ENCODE data around the gene CYB561D2.
A peak's percentile ranks its signal among the peaks of the same experiment; 100 is the strongest.

Gene CYB561D2

DNA sequence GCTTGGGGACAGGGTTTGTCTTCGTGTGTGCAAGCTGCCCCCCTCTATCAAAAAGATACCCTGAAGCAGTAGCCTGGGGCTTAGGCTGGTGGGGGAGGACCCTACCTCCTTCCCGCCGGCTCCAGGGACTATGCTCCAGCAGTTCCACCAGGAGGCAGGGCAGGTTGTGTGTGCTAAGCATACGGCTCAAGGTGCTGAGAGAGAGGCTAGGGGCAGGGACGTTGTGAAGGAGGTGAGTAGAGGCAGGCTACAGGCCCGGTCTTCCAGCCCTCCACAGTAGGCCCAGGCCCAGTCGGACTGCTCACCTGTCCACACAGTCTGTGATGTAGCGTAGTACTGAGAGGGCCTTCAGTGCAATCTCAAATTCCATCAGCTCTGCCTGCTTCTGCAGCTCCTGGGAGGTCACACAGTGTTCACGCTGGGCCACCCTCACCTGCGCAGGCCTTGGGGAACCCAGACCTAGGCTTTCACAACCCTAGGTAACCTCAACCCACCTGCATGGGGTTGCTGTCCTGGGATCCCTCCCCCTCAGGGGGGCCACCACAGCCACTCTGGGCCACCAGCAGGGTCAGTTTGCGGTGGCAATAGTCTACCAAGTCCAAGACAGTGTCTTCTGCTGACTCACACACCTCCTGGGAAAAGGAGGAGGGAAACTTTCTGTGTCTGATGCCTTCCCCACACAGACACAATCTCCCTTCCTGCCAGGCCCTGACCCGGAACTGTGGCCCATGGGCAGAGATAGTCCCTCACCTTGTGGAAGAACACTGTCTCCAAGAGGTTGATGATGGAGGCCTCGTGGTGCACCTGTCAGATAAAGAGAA, 7.6 kb upstream of the CYB561D2 start:
- DNase-seq: no peak

DNA sequence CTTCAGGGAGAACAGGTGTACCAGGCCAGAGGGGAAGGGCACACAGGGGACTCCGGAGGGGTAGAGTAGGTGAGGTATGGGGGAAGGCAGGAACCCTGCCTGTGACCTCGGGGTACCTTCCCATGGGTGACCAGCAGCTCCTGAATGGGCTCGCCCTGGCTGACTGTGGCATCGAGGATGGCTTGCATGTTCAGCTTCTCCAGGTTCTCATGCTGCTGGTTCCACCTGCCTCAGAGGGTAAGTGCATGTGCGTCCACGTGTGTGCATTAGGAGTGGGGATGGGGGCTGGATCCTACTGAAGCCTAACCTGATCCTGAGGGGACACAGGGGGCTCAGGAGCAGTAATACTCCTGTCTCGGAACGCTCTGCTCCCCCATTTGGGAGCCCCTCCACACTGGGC, 5.7 kb upstream of the CYB561D2 start:
- DNase-seq: no peak

DNA sequence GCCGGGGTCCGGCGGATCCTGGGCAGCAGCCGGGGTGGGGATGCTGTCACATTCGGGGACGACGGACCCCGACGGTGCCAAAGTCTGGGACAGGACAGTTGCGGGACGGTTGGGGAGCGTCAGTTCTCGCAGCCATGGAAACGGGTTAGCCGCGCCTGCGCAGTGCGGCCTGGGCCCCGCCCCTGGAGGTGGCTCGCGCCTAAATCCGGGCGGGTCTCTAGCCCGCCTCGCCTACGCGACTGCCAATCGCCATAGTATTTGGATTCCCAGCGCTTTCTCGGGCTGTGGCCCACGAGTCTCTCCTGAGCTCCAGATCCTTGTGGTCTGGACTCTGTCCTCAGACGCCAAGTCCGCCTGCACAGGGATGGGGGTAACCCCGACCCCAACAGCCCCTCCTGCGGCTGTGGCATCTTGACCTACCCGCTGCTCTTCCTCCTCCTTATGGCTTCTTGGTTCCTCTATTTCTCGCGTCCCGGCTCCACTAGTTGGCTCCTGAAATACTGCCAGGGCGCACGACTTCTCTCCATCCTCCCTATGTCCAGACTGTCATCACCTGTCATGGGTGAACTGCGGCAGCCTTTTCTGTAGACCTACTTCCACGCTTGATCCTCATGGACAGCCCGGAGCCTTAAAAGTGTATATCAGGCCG, 5.0 kb upstream of the CYB561D2 start, which contains the start of gene ZMYND10:
TSS of gene ZMYND10 (minus strand) at position 147 of the 649 bp plus-strand sequence. CDS start 153 bp downstream, outside the sequence.
- no peak for DNase-seq

DNA sequence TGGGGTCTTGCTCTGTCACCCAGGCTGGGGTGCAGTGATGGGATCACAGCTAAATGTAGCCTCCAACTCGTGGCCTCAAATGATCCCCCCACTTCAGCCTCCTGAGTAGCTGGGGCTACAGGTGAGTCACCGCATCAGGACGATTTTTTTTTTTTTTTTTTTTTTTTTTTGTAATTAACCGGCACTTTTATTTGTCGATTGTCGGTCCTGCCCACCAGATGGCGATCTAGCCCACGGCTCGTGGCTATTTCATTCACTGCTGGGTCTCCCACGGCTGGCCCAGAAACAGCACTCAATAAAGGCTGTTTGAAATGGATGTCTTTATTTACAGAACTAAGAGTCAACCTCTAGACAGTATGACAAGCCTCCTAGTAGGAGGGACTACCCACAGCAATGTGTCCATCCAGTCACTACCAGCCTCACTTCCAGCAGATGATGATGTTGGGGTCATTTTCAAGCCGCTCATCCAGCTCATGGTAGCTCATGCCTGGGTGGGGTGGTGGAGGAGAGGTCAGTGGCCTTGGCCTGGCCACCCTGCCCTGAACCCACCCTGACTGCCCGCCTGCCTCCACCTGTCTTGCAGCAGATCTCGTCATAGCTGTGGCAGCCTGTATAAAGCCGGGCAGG, 3.4 kb upstream of the CYB561D2 start:
- peak; percentile 36 for DNase-seq

DNA sequence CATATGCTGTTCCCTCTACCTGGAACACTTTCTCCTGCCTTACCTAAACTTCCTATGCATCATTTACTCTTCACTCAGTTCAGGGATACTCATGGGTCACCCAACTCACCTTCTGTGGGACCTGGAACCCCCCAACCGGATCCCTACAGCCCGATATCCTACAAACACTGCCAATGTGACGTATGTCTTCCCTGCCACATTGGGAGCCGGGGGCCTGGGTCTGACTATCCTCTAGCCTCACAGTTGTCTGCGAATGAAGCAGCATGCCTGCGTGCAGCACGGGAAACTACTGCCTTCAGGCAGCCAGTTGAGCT, 492 bp upstream of the CYB561D2 start:
- DNase-seq: no peak

DNA sequence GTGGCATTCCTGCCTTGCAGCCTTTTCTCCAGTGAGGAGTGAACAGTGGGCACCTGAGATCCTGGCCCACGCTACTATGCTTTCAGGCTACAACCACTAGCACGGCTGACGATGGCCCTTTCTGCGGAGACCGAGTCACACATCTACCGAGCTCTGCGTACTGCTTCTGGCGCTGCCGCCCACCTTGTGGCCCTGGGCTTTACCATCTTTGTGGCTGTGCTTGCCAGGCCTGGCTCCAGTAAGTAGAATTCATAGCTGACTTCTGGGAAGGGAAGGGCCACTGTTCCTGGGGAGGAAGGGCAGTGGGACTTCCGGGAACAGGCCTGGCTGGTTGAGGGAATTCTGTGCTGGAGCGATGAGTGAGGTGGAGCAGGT, 648 bp downstream of the CYB561D2 start:
- no peak for DNase-seq

DNA sequence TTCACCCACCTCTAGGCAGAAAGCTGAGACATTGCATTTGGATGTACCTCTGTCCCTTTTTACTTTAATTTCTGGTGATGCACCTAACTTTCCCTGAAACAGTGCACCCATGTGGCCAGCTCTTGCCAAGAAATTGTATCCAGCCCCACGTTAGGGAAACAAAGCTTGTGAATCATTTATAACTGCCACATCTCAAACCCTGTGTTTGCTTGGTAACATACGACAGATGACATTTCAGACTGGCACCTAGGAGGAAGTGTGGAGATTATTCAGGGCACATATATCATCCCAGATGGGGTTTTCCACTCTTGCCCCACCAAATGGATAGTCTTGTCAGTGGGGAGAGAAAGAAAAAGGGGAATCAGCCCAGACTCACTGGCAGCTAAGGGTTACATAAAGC, 2.1 kb downstream of the CYB561D2 start:
- no peak for DNase-seq

DNA sequence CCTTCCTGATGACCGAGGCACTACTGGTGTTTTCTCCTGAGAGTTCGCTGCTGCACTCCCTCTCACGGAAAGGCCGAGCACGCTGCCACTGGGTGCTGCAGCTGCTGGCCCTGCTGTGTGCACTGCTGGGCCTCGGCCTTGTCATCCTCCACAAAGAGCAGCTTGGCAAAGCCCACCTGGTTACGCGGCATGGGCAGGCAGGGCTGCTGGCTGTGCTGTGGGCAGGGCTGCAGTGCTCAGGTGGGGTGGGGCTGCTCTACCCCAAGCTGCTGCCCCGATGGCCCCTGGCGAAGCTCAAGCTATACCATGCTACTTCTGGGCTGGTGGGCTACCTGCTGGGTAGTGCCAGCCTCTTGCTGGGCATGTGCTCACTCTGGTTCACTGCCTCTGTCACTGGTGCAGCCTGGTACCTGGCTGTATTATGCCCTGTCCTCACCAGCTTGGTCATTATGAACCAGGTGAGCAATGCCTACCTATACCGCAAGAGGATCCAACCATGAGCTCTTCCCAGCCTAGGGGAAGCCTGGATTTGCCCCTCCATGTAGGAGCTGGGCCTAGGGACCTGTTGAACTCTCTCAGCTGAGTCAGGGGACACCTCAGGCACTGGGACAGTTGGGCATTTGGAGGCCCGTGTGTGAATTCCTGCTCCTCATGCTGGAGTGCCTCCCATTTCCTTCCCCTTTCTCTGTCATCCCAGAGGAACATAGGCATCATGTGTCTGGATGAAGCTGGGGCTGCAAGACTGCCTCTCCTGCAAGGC, 2.8 kb downstream of the CYB561D2 start:
- no peak for DNase-seq

DNA sequence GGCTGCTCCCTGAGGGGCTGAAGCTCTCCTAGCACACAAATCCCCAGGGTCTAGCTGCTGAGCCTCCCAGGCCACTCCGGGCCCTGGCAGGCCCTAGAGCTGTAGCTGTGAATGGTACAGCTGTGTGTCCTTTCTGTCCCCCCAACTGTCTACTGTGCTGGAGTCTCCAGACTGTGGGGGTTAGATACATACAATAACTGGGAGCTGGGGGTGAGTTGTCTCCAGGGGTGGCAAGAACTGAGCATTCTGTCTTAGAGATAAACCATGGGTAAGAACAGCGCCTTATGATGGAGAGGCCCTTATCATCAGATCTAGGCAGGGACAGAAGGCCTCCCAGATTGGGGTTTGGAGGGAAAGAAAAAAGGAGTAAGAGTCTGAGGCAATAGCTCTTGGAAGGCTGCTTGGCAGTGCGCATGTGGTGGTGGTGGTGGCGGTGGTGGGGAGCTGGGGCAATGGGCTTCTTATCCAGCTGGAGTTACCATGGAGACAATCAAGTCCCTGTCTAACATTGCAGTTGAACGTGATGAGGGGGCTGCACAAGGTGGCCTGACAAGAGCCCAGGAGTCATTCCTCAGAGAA, 3.6 kb downstream of the CYB561D2 start:
- DNase-seq: no peak

DNA sequence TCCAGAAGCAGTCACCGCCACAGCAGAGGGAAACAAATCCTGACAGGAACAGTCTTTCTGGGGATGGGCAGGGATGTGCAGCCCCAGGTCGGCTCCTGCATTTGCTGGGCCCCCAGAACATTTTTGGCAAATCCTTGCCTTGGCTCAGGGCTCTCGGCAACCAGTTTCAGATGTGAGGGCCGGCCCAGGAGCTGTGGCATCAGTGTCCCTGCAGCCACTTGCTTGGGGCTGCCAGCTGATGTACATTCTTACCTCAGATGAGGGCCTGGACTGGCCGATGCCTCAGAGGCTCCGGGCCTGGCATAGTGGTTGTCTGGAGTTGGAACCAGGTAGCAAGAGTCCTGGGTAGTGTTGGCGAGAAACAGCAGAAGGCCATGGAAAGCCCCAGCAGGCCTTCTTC, 4.2 kb downstream of the CYB561D2 start:
- DNase-seq: no peak

DNA sequence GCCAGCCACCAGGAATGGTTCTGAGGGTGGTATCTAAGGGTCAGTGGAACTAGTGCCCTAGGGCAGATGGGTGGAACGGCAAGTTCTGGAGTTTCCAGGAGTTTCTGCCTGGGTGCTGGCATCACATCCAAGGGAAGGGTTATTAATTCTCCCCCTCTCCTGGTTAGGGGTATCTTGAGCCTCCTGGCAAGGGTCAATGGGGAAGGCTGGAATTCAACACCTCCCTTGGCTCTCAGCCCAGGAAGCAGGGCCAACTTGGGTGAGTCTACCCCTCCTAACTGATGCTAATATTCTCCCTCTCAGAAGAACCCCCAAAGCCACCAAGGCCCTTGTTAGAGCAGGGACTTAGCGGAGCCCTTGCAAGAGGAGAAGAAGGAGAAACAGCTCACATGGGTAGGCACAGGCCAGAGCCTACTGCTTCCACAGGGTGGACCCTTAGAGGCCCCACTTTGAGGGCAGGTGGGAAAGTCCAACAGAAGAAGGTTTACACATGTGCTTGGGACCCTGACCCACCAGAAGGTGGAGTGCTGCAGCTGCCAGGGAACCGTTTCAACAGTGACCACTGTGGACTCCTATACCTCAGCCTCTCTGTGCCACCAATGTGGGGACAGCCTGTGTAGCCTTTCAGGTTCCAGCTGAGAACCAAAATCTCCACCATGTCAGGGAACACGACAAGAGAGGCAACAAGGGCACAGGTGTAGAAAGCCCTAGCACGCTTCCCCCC, 5.3 kb downstream of the CYB561D2 start:
- no peak for DNase-seq

DNA sequence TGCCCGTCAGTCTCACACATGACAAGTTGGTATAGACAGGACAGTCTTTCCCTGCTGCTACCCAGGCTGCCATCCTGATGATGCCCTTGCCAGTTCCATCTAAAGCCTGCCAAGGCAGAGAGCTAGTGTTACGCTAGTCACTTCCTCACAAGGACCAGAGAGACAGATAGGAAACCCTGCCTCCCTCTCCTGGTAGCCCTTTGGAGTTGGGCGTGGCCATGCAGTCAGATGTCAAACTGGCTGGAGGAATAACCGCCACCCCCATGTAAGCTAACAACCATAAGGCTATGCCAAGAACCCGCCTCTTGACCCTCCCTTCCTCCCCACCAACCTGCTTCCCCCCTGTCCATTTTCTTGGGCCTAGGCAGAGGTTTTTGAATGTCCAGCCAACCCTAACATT, 5.9 kb downstream of the CYB561D2 start:
- DNase-seq: no peak

DNA sequence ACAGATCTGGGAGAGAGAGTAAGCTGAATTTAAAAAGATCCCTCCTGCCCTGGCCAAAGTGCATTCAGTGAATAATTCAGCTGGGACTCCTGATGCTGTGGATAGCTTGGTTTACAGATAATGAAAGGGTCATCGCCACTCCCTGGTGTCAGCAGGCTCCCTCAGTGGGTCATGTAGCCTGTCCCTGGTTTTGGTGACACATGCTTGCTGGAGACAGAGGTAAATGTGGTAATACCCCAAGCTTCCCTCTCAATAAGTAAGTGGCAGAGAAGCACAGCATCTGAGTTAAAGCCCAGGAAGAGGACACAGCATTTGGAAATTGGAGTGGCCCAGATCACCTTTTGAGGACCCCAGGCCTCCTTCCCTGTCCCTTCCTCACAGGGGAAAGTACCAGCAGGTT, 6.8 kb downstream of the CYB561D2 start:
- DNase-seq: no peak

DNA sequence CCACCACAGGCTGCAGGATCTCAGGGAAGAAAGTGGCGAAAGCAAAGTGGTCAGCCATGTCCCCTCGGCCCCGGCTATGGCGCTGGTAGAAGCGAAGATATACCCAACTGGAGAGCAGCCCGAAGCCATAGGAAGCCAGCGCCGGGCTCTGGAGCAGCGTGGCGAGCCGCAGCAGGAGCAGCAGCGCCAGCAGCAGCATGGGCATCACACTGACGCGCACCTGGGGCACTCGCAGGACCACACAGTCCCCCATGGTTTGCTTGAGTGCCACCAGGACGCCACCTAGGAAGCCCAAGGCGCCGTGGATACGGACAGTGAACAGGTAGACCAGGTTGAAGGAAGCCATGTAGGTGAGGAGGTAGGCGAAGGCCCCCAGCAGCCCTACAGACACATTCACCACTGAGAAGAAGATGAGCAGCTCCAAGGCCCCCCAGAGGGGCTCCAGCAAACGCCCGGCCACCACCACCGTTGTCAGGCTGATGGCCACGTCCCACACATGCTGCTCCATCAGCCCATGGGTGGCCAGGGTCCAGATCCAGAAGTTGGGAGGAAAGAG, 7.8 kb downstream of the CYB561D2 start:
- DNase-seq: no peak

DNA sequence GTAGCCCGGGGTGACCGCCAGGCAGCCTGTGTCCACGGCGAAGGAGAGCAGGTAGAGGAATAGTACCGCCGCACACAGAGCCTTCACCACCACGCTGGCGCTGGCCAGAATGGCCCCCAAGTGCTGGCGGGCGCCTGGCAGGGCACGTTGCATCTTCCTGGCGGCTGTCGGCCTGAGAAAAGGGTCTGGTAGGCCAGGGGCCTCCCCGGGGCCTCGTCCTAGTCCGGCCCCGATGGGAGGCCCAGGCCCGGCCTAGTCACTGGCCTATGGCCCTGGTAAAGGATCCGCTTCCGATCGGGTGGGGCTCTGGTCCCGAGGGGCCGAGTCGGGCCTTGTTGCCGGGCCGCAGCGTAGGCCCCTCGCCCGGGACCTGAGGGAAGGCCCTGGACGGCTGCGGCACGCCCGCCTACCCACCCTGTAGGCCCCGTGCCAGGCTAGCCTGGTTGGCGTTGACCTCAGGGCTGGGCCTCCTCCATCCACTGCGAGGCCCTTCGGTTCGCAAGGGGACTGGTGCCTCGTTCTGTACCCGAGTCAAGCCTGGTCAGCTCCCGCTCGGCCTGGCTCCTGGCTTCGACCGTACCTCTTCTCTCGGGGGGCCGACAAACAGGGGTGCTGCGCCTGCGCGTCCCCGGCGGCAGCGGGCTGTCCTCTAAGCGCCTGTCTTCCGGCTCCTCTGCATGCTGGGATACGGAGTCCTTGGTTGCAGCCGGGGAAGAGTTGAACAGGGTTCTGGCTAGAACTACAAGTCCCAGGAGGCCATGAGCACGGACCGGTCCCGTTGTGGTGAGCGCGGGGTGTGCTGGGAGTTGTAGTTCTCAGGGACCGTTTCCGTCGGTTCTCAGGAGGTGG, 8.5 kb downstream of the CYB561D2 start, which contains the start of gene TMEM115:
TSS of gene TMEM115 (minus strand) at position 611 of the 849 bp plus-strand sequence. CDS start at position 153, 458 bp downstream.
- peak; percentile 80 for DNase-seq

DNA sequence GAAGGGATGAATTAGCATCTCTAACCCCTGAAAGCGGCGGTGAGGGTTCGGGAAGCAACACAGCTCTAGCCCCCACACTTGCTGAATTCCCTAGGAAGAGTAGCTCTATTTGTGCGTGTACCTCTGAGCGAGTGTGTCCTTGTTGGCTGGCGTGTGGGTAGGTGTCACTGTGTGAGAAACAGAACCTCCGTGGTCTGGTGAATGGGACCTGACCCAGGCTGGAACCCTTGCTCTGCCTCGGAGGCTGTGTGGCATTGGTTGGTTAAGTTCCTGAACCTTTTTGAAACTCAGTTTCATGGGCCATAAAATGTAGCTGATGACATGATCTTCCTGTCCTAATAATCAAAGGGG, 9.1 kb downstream of the CYB561D2 start:
- DNase-seq: no peak

DNA sequence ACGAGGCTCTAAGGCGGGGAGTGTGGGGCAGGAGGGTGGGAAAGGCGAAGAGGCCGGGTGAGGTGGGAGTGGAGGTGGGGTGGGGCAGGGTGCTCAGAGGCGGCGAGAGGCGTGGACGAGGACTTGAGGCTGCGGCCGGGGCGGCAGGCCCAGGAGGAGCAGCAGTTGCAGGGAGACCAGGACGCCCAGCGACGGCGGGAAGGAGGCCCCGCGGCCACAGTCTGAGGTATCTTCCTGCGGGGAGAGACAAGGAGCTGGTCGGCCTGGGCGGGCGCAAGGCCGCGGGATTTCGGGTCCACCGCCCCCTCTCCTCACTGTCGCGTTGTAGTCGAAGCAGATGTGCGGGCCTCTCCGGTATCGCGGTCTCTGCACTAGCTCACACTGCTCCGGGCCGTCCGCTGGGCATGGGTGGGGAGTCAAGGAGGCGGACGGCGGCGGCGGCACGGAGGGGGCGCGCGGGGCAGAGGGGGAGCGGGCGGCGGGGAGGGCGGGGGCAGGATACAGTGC, 14.0 kb downstream of the CYB561D2 start:
- DNase-seq: no peak

DNA sequence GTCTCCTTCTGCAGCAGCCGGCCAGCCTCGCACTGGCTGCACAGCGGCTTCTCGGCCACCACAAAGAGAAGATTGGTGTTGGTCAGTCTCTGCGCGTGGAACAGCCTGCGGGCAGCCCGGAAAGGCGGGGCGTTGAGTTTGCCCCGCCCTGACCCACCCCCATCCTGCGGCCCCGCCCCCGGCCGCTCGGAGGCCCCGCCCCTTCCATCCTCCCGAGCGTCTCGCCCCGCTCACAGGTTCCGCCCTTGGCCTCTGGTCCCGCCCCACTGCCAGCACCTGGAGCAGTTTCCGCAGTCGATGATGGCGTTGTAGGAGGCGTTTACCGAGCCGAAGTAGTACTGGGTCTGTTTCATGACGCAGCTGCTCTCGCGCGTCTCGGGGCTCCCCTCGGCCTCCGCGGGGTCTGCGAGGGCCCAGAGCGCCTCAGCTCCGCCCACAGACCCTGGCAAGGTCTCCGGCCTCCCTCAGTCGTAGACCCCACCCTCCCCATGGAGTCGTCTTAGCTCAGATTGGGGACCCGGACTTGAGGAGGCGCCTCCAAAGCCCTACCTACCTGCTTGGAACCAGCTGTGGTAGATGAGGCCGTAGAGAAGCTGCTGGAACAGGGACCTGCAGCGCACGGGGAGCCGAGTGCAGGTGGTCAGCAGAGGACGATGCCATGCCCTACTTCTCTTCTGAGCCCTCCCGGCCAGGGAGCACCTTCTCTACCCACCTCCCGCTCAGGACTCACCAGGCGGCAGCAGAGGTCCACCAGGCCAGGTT, 14.6 kb downstream of the CYB561D2 start:
- DNase-seq: peak; percentile 61

DNA sequence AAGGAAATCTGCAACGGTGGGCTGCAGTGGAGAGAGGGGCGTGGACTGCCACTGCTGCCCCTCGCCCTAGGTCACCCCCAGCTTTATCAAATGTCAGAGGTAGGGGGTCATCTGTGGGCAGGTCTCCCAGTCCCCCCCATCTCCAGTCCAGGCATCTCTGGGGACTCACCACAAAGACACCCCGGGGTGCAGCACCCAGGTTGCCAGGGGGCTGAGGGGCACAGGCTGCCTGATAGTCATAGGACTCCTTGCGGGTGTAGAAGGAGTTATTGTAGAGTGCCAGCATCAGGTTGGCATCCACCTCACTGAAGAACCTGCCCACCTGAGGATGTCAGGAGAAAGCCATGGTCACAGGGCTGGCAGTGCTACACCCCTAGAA, 15.2 kb downstream of the CYB561D2 start:
- no peak for DNase-seq

Measured in NCI-H774 (cell line).